HCT116 (cell line): Measurements from ENCODE around the gene FAM13C. TPM values are rescaled to one million over a fixed set of nuclear protein-coding genes. Genes with fewer than 3 reads are reported as not detected.

Experiments
- ATAC-seq: fragments of 200-7000 bp; cut with Tn5 transposase; 2 replicates; pipeline ENCODE4 v1.9.1; 2020; ENCODE audit warnings: mild to moderate bottlenecking, moderate library complexity
- BruUV-seq: library from RNA; stranded (reverse); fragments of 400-500 nt; replicated peaks from 2 replicates; lab custom pipeline; 2021; lab: Mats Ljungman, UMichigan
- CTCF ChIA-PET: fragments of 300-600 bp; sonication (Branson Sonifier 250); formaldehyde crosslinking; loops from one replicate; lab custom pipeline; 2021; ENCODE audit warnings: antibody characterized with exemption; lab: Charles Lee
- POLR2A ChIA-PET: fragments of 300-600, 350-600 bp; sonication (Branson Sonifier 250); formaldehyde crosslinking; loops from one replicate; lab custom pipeline; 2021; ENCODE audit warnings: antibody characterized with exemption; lab: Charles Lee
- RAD21 ChIA-PET, 2 experiments: fragments of 300-600 bp; sonication (Branson Sonifier 250); formaldehyde crosslinking; loops; one replicate each; lab custom pipeline; 2023; ENCODE audit warnings: low total read pairs in 2 of 2; ENCODE audit not compliant: uncharacterized antibody in 2 of 2, unreplicated experiment in 2 of 2, low non-redundant PET in 1 of 2; lab: Charles Lee
- DNase-seq: peaks from one replicate; pipeline ENCODE4 v3.0.0-alpha.2; 2010; ENCODE audit warnings: low read depth, low spot score
- H2AFZ ChIP-seq: fragments of 200-600 bp; shearing (Covaris generic), sonication (generic); 2 replicates; pipeline ENCODE4 v1.6.1; 2017; ENCODE audit warnings: low read depth, mixed run types, mixed read lengths, antibody characterized with exemption, low read length; ENCODE audit not compliant: poor library complexity, severe bottlenecking
- H3K27ac ChIP-seq: 2 replicates; pipeline ENCODE4 v1.5.1; 2012; ENCODE audit warnings: low read depth, low read length
- H3K27me3 ChIP-seq: fragments of 200-600 bp; sonication (generic); 2 replicates; pipeline ENCODE4 v1.6.1; 2016; ENCODE audit warnings: mixed run types, low read length, mixed read lengths; ENCODE audit not compliant: insufficient read depth
- H3K36me3 ChIP-seq, 2 experiments: fragments of 200-500 bp in 1 of 2; fragments of 200-600 bp in 1 of 2; sonication (Bioruptor generic) in 1 of 2; sonication (generic) in 1 of 2; 2 replicates each; pipeline versions ENCODE4 v1.5.1 to v1.6.1; 2014 to 2016; ENCODE audit warnings: low read length in 2 of 2, inconsistent platforms in 1 of 2, mixed read lengths in 1 of 2, mixed run types in 1 of 2; ENCODE audit not compliant: insufficient read depth in 2 of 2, control insufficient read depth in 1 of 2
- H3K4me1 ChIP-seq, 2 experiments: fragments of 200-600 bp in 1 of 2; sonication (generic) in 1 of 2; 2 replicates each; pipeline versions ENCODE4 v1.5.1 to v1.6.1; 2012 to 2017; ENCODE audit warnings: low read length in 2 of 2, inconsistent platforms in 1 of 2, mild to moderate bottlenecking in 1 of 2, mixed read lengths in 1 of 2, mixed run types in 1 of 2, moderate library complexity in 1 of 2; ENCODE audit not compliant: insufficient read depth in 2 of 2, control insufficient read depth in 1 of 2
- H3K4me2 ChIP-seq: fragments of 200-600 bp; sonication (generic); 2 replicates; pipeline ENCODE4 v1.6.1; 2017; ENCODE audit warnings: mixed run types, low read length, mixed read lengths
- H3K4me3 ChIP-seq, 2 experiments: fragments of 200-600 bp in 1 of 2; sonication (generic) in 1 of 2; replicated peaks in 1 of 2; 2 replicates each; pipeline ENCODE4 v1.5.1; 2011 to 2016; ENCODE audit warnings: low read length in 2 of 2, control low read depth in 1 of 2, low read depth in 1 of 2, mild to moderate bottlenecking in 1 of 2, mixed read lengths in 1 of 2, mixed run types in 1 of 2
- H3K79me2 ChIP-seq: fragments of 200-600 bp; sonication (generic); 2 replicates; pipeline ENCODE4 v1.6.1; 2017; ENCODE audit warnings: mild to moderate bottlenecking, mixed run types, low read length, moderate library complexity, mixed read lengths; ENCODE audit not compliant: insufficient read depth
- H3K9ac ChIP-seq: fragments of 200-600 bp; sonication (generic); 2 replicates; pipeline ENCODE4 v1.6.1; 2016; ENCODE audit warnings: low read length, mixed read lengths
- H3K9me2 ChIP-seq: fragments of 200-600 bp; sonication (generic), shearing (Covaris generic); 2 replicates; pipeline ENCODE4 v1.6.1; 2017; ENCODE audit warnings: mixed run types, mild to moderate bottlenecking, moderate library complexity; ENCODE audit not compliant: insufficient read depth
- H3K9me3 ChIP-seq, 2 experiments: fragments of 200-500 bp in 1 of 2; fragments of 200-600 bp in 1 of 2; sonication (Bioruptor generic) in 1 of 2; sonication (generic) in 1 of 2; 2 replicates each; pipeline ENCODE4 v1.6.1; 2014 to 2017; ENCODE audit warnings: low read length in 2 of 2, mixed read lengths in 2 of 2, inconsistent platforms in 1 of 2, low read depth in 1 of 2, mild to moderate bottlenecking in 1 of 2, mixed run types in 1 of 2, moderate library complexity in 1 of 2; ENCODE audit not compliant: control insufficient read depth in 1 of 2, insufficient read depth in 1 of 2
- H4K20me1 ChIP-seq: fragments of 200-600 bp; sonication (generic), shearing (Covaris generic); 2 replicates; pipeline ENCODE4 v1.6.1; 2017; ENCODE audit warnings: mixed run types, mild to moderate bottlenecking, moderate library complexity; ENCODE audit not compliant: insufficient read depth
- CBX3 ChIP-seq: IDR thresholded peaks from 2 replicates; pipeline ENCODE4 v1.6.1; 2012; ENCODE audit warnings: low read depth
- CEBPB ChIP-seq: IDR thresholded peaks from 2 replicates; pipeline ENCODE4 v1.6.1; 2012; ENCODE audit warnings: low read depth
- EZH2 ChIP-seq: fragments of 200-600 bp; sonication (generic); IDR thresholded peaks from 2 replicates; pipeline ENCODE4 v1.6.1; 2017; ENCODE audit warnings: antibody characterized with exemption, mixed run types
- EZH2phosphoT487 ChIP-seq: fragments of 200-600 bp; IDR thresholded peaks from 2 replicates; pipeline ENCODE4 v1.6.1; 2018; ENCODE audit warnings: antibody characterized with exemption, borderline replicate concordance
- JUND ChIP-seq: IDR thresholded peaks from 2 replicates; pipeline ENCODE4 v1.6.1; 2012
- POLR2A ChIP-seq: IDR thresholded peaks from 2 replicates; pipeline ENCODE4 v1.7.0; 2011; ENCODE audit warnings: borderline replicate concordance; ENCODE audit not compliant: insufficient read depth, insufficient read length; ENCODE audit errors: extremely low read depth
- SIN3A ChIP-seq: IDR thresholded peaks from 2 replicates; pipeline ENCODE4 v1.6.1; 2012; ENCODE audit warnings: low read depth
- SP1 ChIP-seq: IDR thresholded peaks from 2 replicates; pipeline ENCODE4 v1.6.1; 2012; ENCODE audit warnings: low read depth
- TCF7L2 ChIP-seq: IDR thresholded peaks from 2 replicates; pipeline ENCODE4 v1.7.0; 2011; ENCODE audit warnings: borderline replicate concordance, inconsistent platforms; ENCODE audit not compliant: insufficient read depth, insufficient read length; ENCODE audit errors: extremely low read depth
- YY1 ChIP-seq: IDR thresholded peaks from 2 replicates; pipeline ENCODE4 v1.6.1; 2011; ENCODE audit warnings: low read length, low read depth, moderate library complexity, mild to moderate bottlenecking; ENCODE audit not compliant: insufficient replicate concordance; ENCODE audit errors: extremely low read depth
- ZNF274 ChIP-seq: fragments of 200-500 bp; sonication (Bioruptor generic); IDR thresholded peaks from 2 replicates; pipeline ENCODE4 v1.6.1; 2014; ENCODE audit warnings: mild to moderate bottlenecking, low read depth, low read length, inconsistent platforms
- intact Hi-C: fragments of 100-400 bp; cut with micrococcal nuclease; formaldehyde crosslinking; loops from 2 replicates; pipeline ENCODE4 v1.10.0; 2022
- total RNA-seq: library from RNA; stranded (reverse); gene quantifications from one replicate; pipeline ENCODE4 v1.2.1, GENCODE V29; 2021; ENCODE audit not compliant: unreplicated experiment
- TF ChIP-seq, protein P1 (sequence below), 3 experiments: fragments of 200-600 bp in 1 of 3; sonication (generic) in 1 of 3; IDR thresholded peaks in 2 of 3; conservative IDR thresholded peaks in 1 of 3; 2 replicates each; pipeline ENCODE4 v1.5.1; 2012 to 2017; ENCODE audit warnings: low read depth in 2 of 3, low read length in 2 of 3, antibody characterized with exemption in 1 of 3, borderline replicate concordance in 1 of 3, control low read depth in 1 of 3, mild to moderate bottlenecking in 1 of 3, mixed read lengths in 1 of 3, mixed run types in 1 of 3, moderate library complexity in 1 of 3; ENCODE audit not compliant: insufficient read depth in 1 of 3
- TF ChIP-seq, protein P2 (sequence below): IDR thresholded peaks from 2 replicates; pipeline ENCODE4 v1.6.1; 2011; ENCODE audit warnings: mild to moderate bottlenecking, low read length, moderate library complexity; ENCODE audit not compliant: insufficient replicate concordance; ENCODE audit errors: extremely low read depth
- TF ChIP-seq, protein P3 (sequence below): IDR thresholded peaks from 2 replicates; pipeline ENCODE4 v1.6.1; 2012

FAM13C gene
- total RNA-seq, 1 experiment from 2014 or later = 0.42 TPM

DNA sequence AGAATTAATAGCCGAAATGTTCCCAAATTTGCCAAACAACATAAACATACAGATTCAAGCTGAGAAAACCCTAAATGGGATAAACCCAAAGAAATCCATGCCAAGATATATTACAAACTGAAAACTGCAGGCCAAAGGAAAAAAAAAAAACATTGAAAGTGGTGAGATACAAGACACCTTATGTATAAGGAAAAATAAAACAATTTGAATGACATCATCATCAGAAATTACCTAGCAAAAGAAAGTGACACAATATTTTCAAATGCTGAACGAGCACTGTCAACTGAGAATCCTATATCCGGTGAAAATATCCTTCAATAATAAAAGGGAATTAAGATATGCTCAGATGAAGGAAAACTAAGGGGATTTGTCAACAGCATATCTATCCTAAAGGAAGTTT lies 119.4 kb downstream of the FAM13C start:
- Histone ChIP-seq H3K4me1 (no peaks in the 10 kb centered on the region), H3K36me3 (no peaks in the 10 kb centered on the region), H3K4me3 (no peak overlapping the region), H3K9me3 (no peaks in the 10 kb centered on the region), H3K9ac (no peak overlapping the region), H2AFZ (no peak overlapping the region), H3K9me2 (no peaks in the 10 kb centered on the region), H3K79me2 (no peaks in the 10 kb centered on the region), H3K27me3 (no peaks in the 10 kb centered on the region), H4K20me1 (no peaks in the 10 kb centered on the region), H3K4me2 (no peak overlapping the region), H3K27ac (no peak overlapping the region)
- intact Hi-C loops = loop anchor here (5.0 kb wide), 1 partner anchor 789 kb away; no protein-coding TSS in a partner anchor
- DNase-seq (no peak), ATAC-seq (no peak)
- TF ChIP-seq JUND (no peak), EZH2 (no peak)
- RAD21 ChIA-PET = no interaction called here
- no TSS peak for BruUV-seq
- CTCF ChIA-PET = no interaction called here
- POLR2A ChIA-PET = no interaction called here

DNA sequence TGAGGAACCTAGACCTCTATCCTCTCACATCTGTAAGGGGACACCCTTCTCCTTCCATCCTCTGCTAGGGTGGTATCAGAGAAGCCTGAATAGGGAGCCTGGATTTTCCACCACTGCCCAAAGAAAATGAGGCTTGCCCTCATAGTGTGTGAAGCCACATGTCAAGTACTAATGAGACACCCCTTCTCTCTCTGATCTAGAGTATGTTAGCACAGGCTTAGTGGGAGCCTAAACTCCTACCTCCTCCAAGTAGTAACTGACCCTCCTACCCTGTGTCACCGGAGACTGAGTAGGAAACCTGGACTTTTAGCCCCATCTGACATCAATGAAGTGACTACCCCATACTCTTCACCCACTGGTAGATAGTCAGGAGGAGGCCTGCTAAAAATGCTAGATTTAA lies 120.3 kb downstream of the FAM13C start:
- no peak overlapping the region for H2AFZ ChIP-seq
- H4K20me1 ChIP-seq = no peaks in the 10 kb centered on the region
- H3K9me3 ChIP-seq = no peaks in the 10 kb centered on the region
- no peak for ATAC-seq
- no peaks in the 10 kb centered on the region for H3K27me3 ChIP-seq
- no peaks in the 10 kb centered on the region for H3K79me2 ChIP-seq
- ChIA-PET POLR2A (no interaction called here), CTCF (no interaction called here), RAD21 (no interaction called here)
- H3K4me3 ChIP-seq = no peak overlapping the region
- no peaks in the 10 kb centered on the region for H3K4me1 ChIP-seq
- H3K9ac ChIP-seq = no peak overlapping the region
- no peak overlapping the region for H3K27ac ChIP-seq
- intact Hi-C loops = loop anchor here (5.0 kb wide), 1 partner anchor 790 kb away; no protein-coding TSS in a partner anchor
- H3K36me3 ChIP-seq = no peaks in the 10 kb centered on the region
- DNase-seq = no peak
- TF ChIP-seq, protein P1, sequence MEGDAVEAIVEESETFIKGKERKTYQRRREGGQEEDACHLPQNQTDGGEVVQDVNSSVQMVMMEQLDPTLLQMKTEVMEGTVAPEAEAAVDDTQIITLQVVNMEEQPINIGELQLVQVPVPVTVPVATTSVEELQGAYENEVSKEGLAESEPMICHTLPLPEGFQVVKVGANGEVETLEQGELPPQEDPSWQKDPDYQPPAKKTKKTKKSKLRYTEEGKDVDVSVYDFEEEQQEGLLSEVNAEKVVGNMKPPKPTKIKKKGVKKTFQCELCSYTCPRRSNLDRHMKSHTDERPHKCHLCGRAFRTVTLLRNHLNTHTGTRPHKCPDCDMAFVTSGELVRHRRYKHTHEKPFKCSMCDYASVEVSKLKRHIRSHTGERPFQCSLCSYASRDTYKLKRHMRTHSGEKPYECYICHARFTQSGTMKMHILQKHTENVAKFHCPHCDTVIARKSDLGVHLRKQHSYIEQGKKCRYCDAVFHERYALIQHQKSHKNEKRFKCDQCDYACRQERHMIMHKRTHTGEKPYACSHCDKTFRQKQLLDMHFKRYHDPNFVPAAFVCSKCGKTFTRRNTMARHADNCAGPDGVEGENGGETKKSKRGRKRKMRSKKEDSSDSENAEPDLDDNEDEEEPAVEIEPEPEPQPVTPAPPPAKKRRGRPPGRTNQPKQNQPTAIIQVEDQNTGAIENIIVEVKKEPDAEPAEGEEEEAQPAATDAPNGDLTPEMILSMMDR (IDR thresholded peaks at IDR 0.05 in 2 of 3, conservative IDR thresholded peaks at IDR 0.05 in 1 of 3; ENCODE audit: borderline replicate concordance in 1 of 3, insufficient read depth in 1 of 3, low read depth in 2 of 3, low read length in 2 of 3) = no peak
- TF ChIP-seq SIN3A = no peak
- TF ChIP-seq CBX3 = no peak
- no peak for TF ChIP-seq EZH2phosphoT487
- TF ChIP-seq EZH2 = no peak
- TF ChIP-seq JUND = no peak
- TF ChIP-seq CEBPB = no peak
- no peak for TF ChIP-seq SP1
- no peak for TF ChIP-seq POLR2A
- no peak for TF ChIP-seq YY1
- no peak for TF ChIP-seq ZNF274
- TF ChIP-seq, protein P2, sequence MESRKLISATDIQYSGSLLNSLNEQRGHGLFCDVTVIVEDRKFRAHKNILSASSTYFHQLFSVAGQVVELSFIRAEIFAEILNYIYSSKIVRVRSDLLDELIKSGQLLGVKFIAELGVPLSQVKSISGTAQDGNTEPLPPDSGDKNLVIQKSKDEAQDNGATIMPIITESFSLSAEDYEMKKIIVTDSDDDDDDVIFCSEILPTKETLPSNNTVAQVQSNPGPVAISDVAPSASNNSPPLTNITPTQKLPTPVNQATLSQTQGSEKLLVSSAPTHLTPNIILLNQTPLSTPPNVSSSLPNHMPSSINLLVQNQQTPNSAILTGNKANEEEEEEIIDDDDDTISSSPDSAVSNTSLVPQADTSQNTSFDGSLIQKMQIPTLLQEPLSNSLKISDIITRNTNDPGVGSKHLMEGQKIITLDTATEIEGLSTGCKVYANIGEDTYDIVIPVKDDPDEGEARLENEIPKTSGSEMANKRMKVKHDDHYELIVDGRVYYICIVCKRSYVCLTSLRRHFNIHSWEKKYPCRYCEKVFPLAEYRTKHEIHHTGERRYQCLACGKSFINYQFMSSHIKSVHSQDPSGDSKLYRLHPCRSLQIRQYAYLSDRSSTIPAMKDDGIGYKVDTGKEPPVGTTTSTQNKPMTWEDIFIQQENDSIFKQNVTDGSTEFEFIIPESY = no peak
- no peak for TF ChIP-seq TCF7L2
- TF ChIP-seq, protein P3, sequence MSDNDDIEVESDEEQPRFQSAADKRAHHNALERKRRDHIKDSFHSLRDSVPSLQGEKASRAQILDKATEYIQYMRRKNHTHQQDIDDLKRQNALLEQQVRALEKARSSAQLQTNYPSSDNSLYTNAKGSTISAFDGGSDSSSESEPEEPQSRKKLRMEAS = no peak
- no TSS peak for BruUV-seq
- no peaks in the 10 kb centered on the region for H3K9me2 ChIP-seq
- no peak overlapping the region for H3K4me2 ChIP-seq
